ENCODE measurements around the gene RHAG.

RHAG gene

DNA sequence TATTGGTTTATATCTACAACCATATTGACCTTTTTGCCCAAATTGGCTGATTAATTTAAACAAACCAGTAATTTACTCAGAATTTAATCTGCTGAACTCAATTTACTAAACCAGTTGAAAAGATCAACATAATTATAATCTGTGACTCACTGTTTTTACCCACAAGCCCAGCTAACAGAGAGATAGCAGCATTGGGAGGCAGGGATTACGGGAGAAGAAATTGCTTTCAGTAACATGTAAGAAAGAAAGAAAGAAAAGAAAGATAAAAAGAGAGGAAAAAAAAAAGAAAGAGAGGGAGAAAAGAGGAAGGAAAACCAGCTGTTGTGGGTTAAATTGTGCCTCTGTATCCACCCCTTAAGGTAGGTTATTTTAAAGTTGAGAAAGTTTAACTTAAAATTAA lies 13.3 kb upstream of the RHAG start:
- no peak overlapping the region for H3K4me3 ChIP-seq (ENCODE audit: low read length)
- no peak for DNase-seq (ENCODE audit: low read depth)
- TF ChIP-seq CTCF (conservative IDR thresholded peaks at IDR 0.05; ENCODE audit: low read length): no peak

DNA sequence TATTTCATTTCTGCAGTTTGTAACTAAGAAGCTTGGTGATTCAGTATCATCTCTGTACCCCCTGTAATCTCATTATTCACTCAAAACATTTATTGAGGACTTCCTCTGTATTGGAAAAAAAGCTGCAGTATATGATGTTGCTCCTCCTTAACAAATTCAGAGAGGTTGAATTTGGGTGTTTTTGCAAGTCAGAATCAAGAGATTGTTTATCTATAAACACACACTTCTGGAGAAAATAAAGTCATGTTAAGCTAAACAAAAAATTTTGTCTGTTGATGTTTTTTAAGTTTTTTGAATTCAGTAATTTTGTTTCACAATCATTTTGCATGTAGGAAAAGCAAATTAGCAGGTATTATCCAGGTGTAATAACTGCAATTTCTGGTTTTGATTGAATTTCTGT lies 11.4 kb upstream of the RHAG start:
- DNase-seq (ENCODE audit: low read depth): no peak
- TF ChIP-seq CTCF (conservative IDR thresholded peaks at IDR 0.05; ENCODE audit: low read length): no peak
- H3K4me3 ChIP-seq (ENCODE audit: low read length): no peak overlapping the region

- no peak for TF ChIP-seq CTCF (conservative IDR thresholded peaks at IDR 0.05; ENCODE audit: low read length)
- DNase-seq (ENCODE audit: low read depth): no peak
- H3K4me3 ChIP-seq (ENCODE audit: low read length): no peak overlapping the region
Measured at GRCh38 chr6:49647476-49647875, 10.8 kb upstream of the RHAG start.

- DNase-seq (ENCODE audit: low read depth): no peak
- no peak for TF ChIP-seq CTCF (conservative IDR thresholded peaks at IDR 0.05; ENCODE audit: low read length)
- H3K4me3 ChIP-seq (ENCODE audit: low read length): no peak overlapping the region
Measured at GRCh38 chr6:49646942-49647341, 10.3 kb upstream of the RHAG start.

GRCh38 chr6:49646130-49646824 lies 9.6 kb upstream of the RHAG start:
- no peak for DNase-seq (ENCODE audit: low read depth)
- H3K4me3 ChIP-seq (ENCODE audit: low read length): no peak overlapping the region
- no peak for TF ChIP-seq CTCF (conservative IDR thresholded peaks at IDR 0.05; ENCODE audit: low read length)

DNA sequence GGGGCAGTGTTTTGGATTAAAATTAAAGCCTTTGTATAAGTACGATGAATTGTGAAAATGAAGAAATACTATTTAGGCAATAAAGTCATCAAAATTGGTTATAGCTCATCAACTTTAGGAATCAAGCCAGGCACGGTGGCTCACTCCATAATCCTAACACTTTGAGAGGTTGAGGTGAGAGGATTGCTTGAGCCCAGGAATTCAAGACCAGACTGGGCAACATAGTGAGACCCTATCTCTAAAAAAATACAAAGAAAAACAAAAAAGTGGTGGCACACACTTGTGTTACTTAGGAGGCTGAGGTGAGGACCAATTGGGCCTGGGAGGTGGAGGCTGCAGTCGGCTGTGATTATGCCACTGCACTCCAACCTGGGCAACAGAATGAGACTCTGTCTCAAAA lies 8.5 kb upstream of the RHAG start:
- DNase-seq (ENCODE audit: low read depth): no peak

More for the DNA sequence above, 8.5 kb upstream of the RHAG start:
- no peak for TF ChIP-seq CTCF (conservative IDR thresholded peaks at IDR 0.05; ENCODE audit: low read length)
- no peak overlapping the region for H3K4me3 ChIP-seq (ENCODE audit: low read length)
